GM20431 (cell line): ENCODE measurements around the gene KDM4B.

Source experiments
- in situ Hi-C: fragments of 300-500 bp; cut with MseI, MboI; formaldehyde crosslinking; loops from one replicate; pipeline ENCODE4 v1.15.0; 2020; ENCODE audit warnings: low sequenced_read_pairs; ENCODE audit not compliant: unreplicated experiment

KDM4B gene

GRCh38 chr19:5045956-5046338 is 77.0 kb downstream of the KDM4B start:
- in situ Hi-C loops = no loop called here

GRCh38 chr19:5046339-5047039 is 77.6 kb downstream of the KDM4B start:
- in situ Hi-C loops = no loop called here

GRCh38 chr19:5047251-5047935 is 78.5 kb downstream of the KDM4B start:
- in situ Hi-C loops = no loop called here

GRCh38 chr19:5048091-5048726 is 79.3 kb downstream of the KDM4B start:
- in situ Hi-C loops = no loop called here

- in situ Hi-C loops = no loop called here
Observed at GRCh38 chr19:5048727-5049553, 80.0 kb downstream of the KDM4B start.

- in situ Hi-C loops = no loop called here
Observed at GRCh38 chr19:5049561-5049960, 80.6 kb downstream of the KDM4B start.

- in situ Hi-C loops = no loop called here
Observed at GRCh38 chr19:5050067-5050656, 81.2 kb downstream of the KDM4B start.

GRCh38 chr19:5050905-5051304 is 82.0 kb downstream of the KDM4B start:
- in situ Hi-C loops = no loop called here

GRCh38 chr19:5051619-5052018 is 82.7 kb downstream of the KDM4B start:
- in situ Hi-C loops = no loop called here

GRCh38 chr19:5052515-5052914 is 83.6 kb downstream of the KDM4B start:
- in situ Hi-C loops = no loop called here

GRCh38 chr19:5052945-5053485 is 84.1 kb downstream of the KDM4B start:
- in situ Hi-C loops = no loop called here

- in situ Hi-C loops = no loop called here
Observed at GRCh38 chr19:5053661-5054060, 84.7 kb downstream of the KDM4B start.

- in situ Hi-C loops = no loop called here
Observed at GRCh38 chr19:5054551-5055456, 85.9 kb downstream of the KDM4B start.

GRCh38 chr19:5055457-5055776 is 86.5 kb downstream of the KDM4B start:
- in situ Hi-C loops = no loop called here

- in situ Hi-C loops = no loop called here
Observed at GRCh38 chr19:5057860-5058259, 88.9 kb downstream of the KDM4B start.

GRCh38 chr19:5058521-5059212 is 89.8 kb downstream of the KDM4B start:
- in situ Hi-C loops = no loop called here

GRCh38 chr19:5059213-5059574 is 90.3 kb downstream of the KDM4B start:
- in situ Hi-C loops = no loop called here

GRCh38 chr19:5059793-5060192 is 90.9 kb downstream of the KDM4B start:
- in situ Hi-C loops = no loop called here

- in situ Hi-C loops = no loop called here
Observed at GRCh38 chr19:5062195-5062594, 93.3 kb downstream of the KDM4B start.
